HCT116 (cell line): ENCODE results near the gene DSTYK. TPM values are rescaled to one million over a fixed set of nuclear protein-coding genes. Genes with fewer than 3 reads are reported as not detected.

Experiments used
- ATAC-seq: fragments of 200-7000 bp; cut with Tn5 transposase; 2 replicates; pipeline ENCODE4 v1.9.1; 2020; ENCODE audit warnings: mild to moderate bottlenecking, moderate library complexity
- BruUV-seq: library from RNA; stranded (reverse); fragments of 400-500 nt; replicated peaks from 2 replicates; lab custom pipeline; 2021; lab: Mats Ljungman, UMichigan
- CTCF ChIA-PET: fragments of 300-600 bp; sonication (Branson Sonifier 250); formaldehyde crosslinking; loops from one replicate; lab custom pipeline; 2021; ENCODE audit warnings: antibody characterized with exemption; lab: Charles Lee
- POLR2A ChIA-PET: fragments of 300-600, 350-600 bp; sonication (Branson Sonifier 250); formaldehyde crosslinking; loops from one replicate; lab custom pipeline; 2021; ENCODE audit warnings: antibody characterized with exemption; lab: Charles Lee
- RAD21 ChIA-PET, 2 experiments: fragments of 300-600 bp; sonication (Branson Sonifier 250); formaldehyde crosslinking; loops; one replicate each; lab custom pipeline; 2023; ENCODE audit warnings: low total read pairs in 2 of 2; ENCODE audit not compliant: uncharacterized antibody in 2 of 2, unreplicated experiment in 2 of 2, low non-redundant PET in 1 of 2; lab: Charles Lee
- DNase-seq: peaks from one replicate; pipeline ENCODE4 v3.0.0-alpha.2; 2010; ENCODE audit warnings: low read depth, low spot score
- H2AFZ ChIP-seq: fragments of 200-600 bp; shearing (Covaris generic), sonication (generic); 2 replicates; pipeline ENCODE4 v1.6.1; 2017; ENCODE audit warnings: low read depth, mixed run types, mixed read lengths, antibody characterized with exemption, low read length; ENCODE audit not compliant: poor library complexity, severe bottlenecking
- H3K27ac ChIP-seq: 2 replicates; pipeline ENCODE4 v1.5.1; 2012; ENCODE audit warnings: low read depth, low read length
- H3K27me3 ChIP-seq: fragments of 200-600 bp; sonication (generic); 2 replicates; pipeline ENCODE4 v1.6.1; 2016; ENCODE audit warnings: mixed run types, low read length, mixed read lengths; ENCODE audit not compliant: insufficient read depth
- H3K36me3 ChIP-seq, 2 experiments: fragments of 200-500 bp in 1 of 2; fragments of 200-600 bp in 1 of 2; sonication (Bioruptor generic) in 1 of 2; sonication (generic) in 1 of 2; 2 replicates each; pipeline versions ENCODE4 v1.5.1 to v1.6.1; 2014 to 2016; ENCODE audit warnings: low read length in 2 of 2, inconsistent platforms in 1 of 2, mixed read lengths in 1 of 2, mixed run types in 1 of 2; ENCODE audit not compliant: insufficient read depth in 2 of 2, control insufficient read depth in 1 of 2
- H3K4me1 ChIP-seq, 2 experiments: fragments of 200-600 bp in 1 of 2; sonication (generic) in 1 of 2; 2 replicates each; pipeline versions ENCODE4 v1.5.1 to v1.6.1; 2012 to 2017; ENCODE audit warnings: low read length in 2 of 2, inconsistent platforms in 1 of 2, mild to moderate bottlenecking in 1 of 2, mixed read lengths in 1 of 2, mixed run types in 1 of 2, moderate library complexity in 1 of 2; ENCODE audit not compliant: insufficient read depth in 2 of 2, control insufficient read depth in 1 of 2
- H3K4me2 ChIP-seq: fragments of 200-600 bp; sonication (generic); 2 replicates; pipeline ENCODE4 v1.6.1; 2017; ENCODE audit warnings: mixed run types, low read length, mixed read lengths
- H3K4me3 ChIP-seq, 2 experiments: fragments of 200-600 bp in 1 of 2; sonication (generic) in 1 of 2; replicated peaks in 1 of 2; 2 replicates each; pipeline ENCODE4 v1.5.1; 2011 to 2016; ENCODE audit warnings: low read length in 2 of 2, control low read depth in 1 of 2, low read depth in 1 of 2, mild to moderate bottlenecking in 1 of 2, mixed read lengths in 1 of 2, mixed run types in 1 of 2
- H3K79me2 ChIP-seq: fragments of 200-600 bp; sonication (generic); 2 replicates; pipeline ENCODE4 v1.6.1; 2017; ENCODE audit warnings: mild to moderate bottlenecking, mixed run types, low read length, moderate library complexity, mixed read lengths; ENCODE audit not compliant: insufficient read depth
- H3K9ac ChIP-seq: fragments of 200-600 bp; sonication (generic); 2 replicates; pipeline ENCODE4 v1.6.1; 2016; ENCODE audit warnings: low read length, mixed read lengths
- H3K9me2 ChIP-seq: fragments of 200-600 bp; sonication (generic), shearing (Covaris generic); 2 replicates; pipeline ENCODE4 v1.6.1; 2017; ENCODE audit warnings: mixed run types, mild to moderate bottlenecking, moderate library complexity; ENCODE audit not compliant: insufficient read depth
- H3K9me3 ChIP-seq, 2 experiments: fragments of 200-500 bp in 1 of 2; fragments of 200-600 bp in 1 of 2; sonication (Bioruptor generic) in 1 of 2; sonication (generic) in 1 of 2; 2 replicates each; pipeline ENCODE4 v1.6.1; 2014 to 2017; ENCODE audit warnings: low read length in 2 of 2, mixed read lengths in 2 of 2, inconsistent platforms in 1 of 2, low read depth in 1 of 2, mild to moderate bottlenecking in 1 of 2, mixed run types in 1 of 2, moderate library complexity in 1 of 2; ENCODE audit not compliant: control insufficient read depth in 1 of 2, insufficient read depth in 1 of 2
- H4K20me1 ChIP-seq: fragments of 200-600 bp; sonication (generic), shearing (Covaris generic); 2 replicates; pipeline ENCODE4 v1.6.1; 2017; ENCODE audit warnings: mixed run types, mild to moderate bottlenecking, moderate library complexity; ENCODE audit not compliant: insufficient read depth
- ATF3 ChIP-seq: IDR thresholded peaks from 2 replicates; pipeline ENCODE4 v1.6.1; 2012
- EGR1 ChIP-seq: IDR thresholded peaks from 2 replicates; pipeline ENCODE4 v1.6.1; 2012; ENCODE audit warnings: low read depth
- ELF1 ChIP-seq: IDR thresholded peaks from 2 replicates; pipeline ENCODE4 v1.6.1; 2012; ENCODE audit warnings: low read depth, borderline replicate concordance
- JUND ChIP-seq: IDR thresholded peaks from 2 replicates; pipeline ENCODE4 v1.6.1; 2012
- POLR2A ChIP-seq: IDR thresholded peaks from 2 replicates; pipeline ENCODE4 v1.7.0; 2011; ENCODE audit warnings: borderline replicate concordance; ENCODE audit not compliant: insufficient read depth, insufficient read length; ENCODE audit errors: extremely low read depth
- POLR2AphosphoS5 ChIP-seq: IDR thresholded peaks from 2 replicates; pipeline ENCODE4 v1.6.1; 2011; ENCODE audit warnings: mild to moderate bottlenecking, low read depth, low read length, moderate library complexity
- SP1 ChIP-seq: IDR thresholded peaks from 2 replicates; pipeline ENCODE4 v1.6.1; 2012; ENCODE audit warnings: low read depth
- SRF ChIP-seq: IDR thresholded peaks from 2 replicates; pipeline ENCODE4 v1.6.1; 2012; ENCODE audit warnings: low read depth
- ZBTB33 ChIP-seq: IDR thresholded peaks from 2 replicates; pipeline ENCODE4 v1.6.1; 2011; ENCODE audit warnings: mild to moderate bottlenecking, low read length, moderate library complexity; ENCODE audit not compliant: insufficient replicate concordance; ENCODE audit errors: extremely low read depth
- ZFX ChIP-seq: fragments of 450-650 bp; IDR thresholded peaks from 2 replicates; pipeline ENCODE4 v1.6.1; 2017
- ZNF274 ChIP-seq: fragments of 200-500 bp; sonication (Bioruptor generic); IDR thresholded peaks from 2 replicates; pipeline ENCODE4 v1.6.1; 2014; ENCODE audit warnings: mild to moderate bottlenecking, low read depth, low read length, inconsistent platforms
- intact Hi-C: fragments of 100-400 bp; cut with micrococcal nuclease; formaldehyde crosslinking; loops from 2 replicates; pipeline ENCODE4 v1.10.0; 2022
- total RNA-seq: library from RNA; stranded (reverse); gene quantifications from one replicate; pipeline ENCODE4 v1.2.1, GENCODE V29; 2021; ENCODE audit not compliant: unreplicated experiment
- TF ChIP-seq, protein P1 (sequence below), 3 experiments: fragments of 200-600 bp in 1 of 3; sonication (generic) in 1 of 3; IDR thresholded peaks in 2 of 3; conservative IDR thresholded peaks in 1 of 3; 2 replicates each; pipeline ENCODE4 v1.5.1; 2012 to 2017; ENCODE audit warnings: low read depth in 2 of 3, low read length in 2 of 3, antibody characterized with exemption in 1 of 3, borderline replicate concordance in 1 of 3, control low read depth in 1 of 3, mild to moderate bottlenecking in 1 of 3, mixed read lengths in 1 of 3, mixed run types in 1 of 3, moderate library complexity in 1 of 3; ENCODE audit not compliant: insufficient read depth in 1 of 3

The DSTYK gene
- total RNA-seq, 1 experiment from 2014 or later = 6.6 TPM

DNA sequence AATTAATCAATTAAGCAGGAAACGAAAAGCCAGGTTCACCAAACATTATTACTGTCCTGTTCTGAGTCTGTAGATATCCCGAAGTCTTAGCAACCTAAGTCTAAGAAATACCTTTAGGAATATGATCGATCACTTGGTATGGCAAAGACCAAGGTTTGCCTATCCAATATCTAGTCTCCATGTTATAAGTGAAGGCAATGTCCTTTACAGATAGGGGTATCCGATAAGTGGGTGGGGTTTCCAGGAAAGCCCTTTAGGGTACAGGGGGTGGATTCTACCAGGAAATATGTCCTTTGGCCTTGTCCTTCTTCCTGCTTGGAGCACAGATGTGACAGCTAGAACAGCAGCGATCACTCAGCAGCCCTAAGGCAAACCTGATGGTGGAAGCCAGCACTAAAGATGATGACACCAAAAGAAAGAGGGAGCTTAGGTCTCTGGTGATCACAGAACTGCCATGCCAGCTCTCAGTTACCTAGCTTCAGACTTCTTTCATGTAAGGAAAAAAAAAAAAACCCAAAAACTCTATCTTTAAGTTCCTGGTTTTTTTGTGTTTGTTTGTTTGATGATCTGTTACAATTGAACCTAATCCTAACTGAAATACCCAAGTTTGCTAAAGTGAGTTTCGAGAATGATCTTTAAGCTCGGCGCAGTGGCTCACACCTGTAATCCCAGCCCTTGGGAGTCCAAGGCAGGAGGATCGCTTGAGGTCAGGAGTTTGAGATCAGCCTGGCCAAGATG, 40.8 kb downstream of the DSTYK start:
- H4K20me1 ChIP-seq = no peaks in the 10 kb centered on the region
- no peak overlapping the region for H3K4me3 ChIP-seq
- H2AFZ ChIP-seq = no peak overlapping the region
- BruUV-seq = no TSS peak
- ChIA-PET POLR2A (no interaction called here), RAD21 (no interaction called here)
- no peak overlapping the region for H3K4me2 ChIP-seq
- intact Hi-C loops = no loop called here
- TF ChIP-seq, protein P1, sequence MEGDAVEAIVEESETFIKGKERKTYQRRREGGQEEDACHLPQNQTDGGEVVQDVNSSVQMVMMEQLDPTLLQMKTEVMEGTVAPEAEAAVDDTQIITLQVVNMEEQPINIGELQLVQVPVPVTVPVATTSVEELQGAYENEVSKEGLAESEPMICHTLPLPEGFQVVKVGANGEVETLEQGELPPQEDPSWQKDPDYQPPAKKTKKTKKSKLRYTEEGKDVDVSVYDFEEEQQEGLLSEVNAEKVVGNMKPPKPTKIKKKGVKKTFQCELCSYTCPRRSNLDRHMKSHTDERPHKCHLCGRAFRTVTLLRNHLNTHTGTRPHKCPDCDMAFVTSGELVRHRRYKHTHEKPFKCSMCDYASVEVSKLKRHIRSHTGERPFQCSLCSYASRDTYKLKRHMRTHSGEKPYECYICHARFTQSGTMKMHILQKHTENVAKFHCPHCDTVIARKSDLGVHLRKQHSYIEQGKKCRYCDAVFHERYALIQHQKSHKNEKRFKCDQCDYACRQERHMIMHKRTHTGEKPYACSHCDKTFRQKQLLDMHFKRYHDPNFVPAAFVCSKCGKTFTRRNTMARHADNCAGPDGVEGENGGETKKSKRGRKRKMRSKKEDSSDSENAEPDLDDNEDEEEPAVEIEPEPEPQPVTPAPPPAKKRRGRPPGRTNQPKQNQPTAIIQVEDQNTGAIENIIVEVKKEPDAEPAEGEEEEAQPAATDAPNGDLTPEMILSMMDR (IDR thresholded peaks at IDR 0.05 in 2 of 3, conservative IDR thresholded peaks at IDR 0.05 in 1 of 3; ENCODE audit: borderline replicate concordance in 1 of 3, insufficient read depth in 1 of 3, low read depth in 2 of 3, low read length in 2 of 3) = no peak
- TF ChIP-seq, all 23 proteins: peak for 0
- CTCF ChIA-PET = no interaction called here
- Histone ChIP-seq H3K9me2 (no peaks in the 10 kb centered on the region), H3K4me1 (peaks cover 12 to 21% of the 10 kb centered on the region in 2 experiments), H3K36me3 (no peaks in the 10 kb centered on the region), H3K9ac (no peak overlapping the region), H3K27me3 (no peaks in the 10 kb centered on the region), H3K27ac (no peak overlapping the region), H3K79me2 (0 out of 2 replicates have a peak, but pooled peaks cover under 1% of the 10 kb centered on the region), H3K9me3 (no peaks in the 10 kb centered on the region)
- DNase-seq (no peak), ATAC-seq (no peak)

DNA sequence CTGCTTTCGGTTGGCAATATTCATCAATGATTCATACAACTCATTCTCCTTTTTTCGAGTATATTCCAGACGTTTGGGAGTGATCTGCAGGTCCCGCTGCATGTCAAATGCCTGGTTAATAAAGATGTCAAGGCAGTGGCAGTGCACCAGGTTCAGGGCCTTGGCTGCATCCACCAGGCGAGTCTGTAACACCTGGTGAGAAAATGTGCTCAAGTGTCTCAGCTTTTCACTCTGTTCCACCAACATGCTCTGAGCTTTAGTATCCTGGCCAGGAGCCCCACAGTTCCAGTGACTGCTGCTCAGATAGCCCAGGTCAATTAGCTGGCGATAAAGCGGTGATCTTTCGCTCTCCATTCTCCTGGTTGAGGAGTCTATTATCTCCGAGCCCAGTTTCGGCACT, 42.3 kb downstream of the DSTYK start:
- ChIA-PET RAD21 (no interaction called here), CTCF (no interaction called here), POLR2A (no interaction called here)
- DNase-seq = no peak
- Histone ChIP-seq H3K79me2 (0 out of 2 replicates have a peak, but pooled peaks cover 4% of the 10 kb centered on the region), H3K4me1 (peaks cover 4 to 12% of the 10 kb centered on the region in 2 experiments; a peak in 2 of 4 replicates), H3K4me2 (no peak overlapping the region), H3K27ac (no peak overlapping the region), H2AFZ (no peak overlapping the region), H3K36me3 (no peaks in the 10 kb centered on the region), H3K4me3 (no peak overlapping the region), H3K9ac (no peak overlapping the region), H3K9me3 (no peaks in the 10 kb centered on the region), H3K9me2 (no peaks in the 10 kb centered on the region), H4K20me1 (no peaks in the 10 kb centered on the region), H3K27me3 (no peaks in the 10 kb centered on the region)
- no peak for ATAC-seq
- BruUV-seq = no TSS peak
- intact Hi-C loops = no loop called here
- TF ChIP-seq JUND (no peak), ZFX (no peak), ZNF274 (no peak), SRF (no peak), SP1 (no peak), ELF1 (no peak), POLR2A (no peak), POLR2AphosphoS5 (no peak), ZBTB33 (no peak), EGR1 (no peak), ATF3 (no peak)
- TF ChIP-seq, protein P1 (IDR thresholded peaks at IDR 0.05 in 2 of 3, conservative IDR thresholded peaks at IDR 0.05 in 1 of 3; ENCODE audit: borderline replicate concordance in 1 of 3, insufficient read depth in 1 of 3, low read depth in 2 of 3, low read length in 2 of 3) = no peak
